GM12878 (cell line): ENCODE data around the gene CACHD1.

ENCODE experiments used
- EP300 ChIP-seq, 2 experiments: fragments of 150-350 bp in 1 of 2; IDR thresholded peaks; 2 replicates each; pipeline ENCODE4 v1.6.1; 2011 to 2012; ENCODE audit warnings: low read depth in 2 of 2, low read length in 2 of 2, borderline replicate concordance in 1 of 2, improper control_type of control experiment in 1 of 2, inconsistent platforms in 1 of 2; ENCODE audit not compliant: control insufficient read depth in 1 of 2
- GABPA ChIP-seq: IDR thresholded peaks from 2 replicates; pipeline ENCODE4 v1.6.1; 2014; ENCODE audit warnings: antibody characterized with exemption, low read depth, mild to moderate bottlenecking, inconsistent platforms
- HCFC1 ChIP-seq: fragments of 150-350 bp; IDR thresholded peaks from 2 replicates; pipeline ENCODE4 v1.6.1; 2014; ENCODE audit warnings: low read length
- JUND ChIP-seq: IDR thresholded peaks from 2 replicates; pipeline ENCODE4 v1.6.1; 2012; ENCODE audit warnings: low read depth, mild to moderate bottlenecking, low read length, improper control_type of control experiment, moderate library complexity
- KDM1A ChIP-seq: fragments of 200-600 bp; sonication (generic); IDR thresholded peaks from 2 replicates; pipeline ENCODE4 v1.6.1; 2016; ENCODE audit warnings: borderline replicate concordance
- POLR2AphosphoS5 ChIP-seq: IDR thresholded peaks from 2 replicates; pipeline ENCODE4 v1.6.1; 2011; ENCODE audit warnings: mild to moderate bottlenecking, low read length, inconsistent platforms
- RELA ChIP-seq: fragments of 450-650 bp; IDR thresholded peaks from 2 replicates; pipeline ENCODE4 v1.8.0; 2014; ENCODE audit warnings: borderline replicate concordance; ENCODE audit not compliant: partially characterized antibody
- SMC3 ChIP-seq: IDR thresholded peaks from 2 replicates; pipeline ENCODE4 v1.6.1; 2011; ENCODE audit warnings: low read length, improper control_type of control experiment, borderline replicate concordance
- SRF ChIP-seq, 2 experiments: IDR thresholded peaks; 2 replicates each; pipeline ENCODE4 v1.6.1; 2011; ENCODE audit warnings: low read depth in 2 of 2, low read length in 2 of 2, mild to moderate bottlenecking in 1 of 2, moderate library complexity in 1 of 2
- TAF1 ChIP-seq: IDR thresholded peaks from 2 replicates; pipeline ENCODE4 v1.6.1; 2011; ENCODE audit warnings: mild to moderate bottlenecking, low read depth, low read length, borderline replicate concordance
- ZNF207 ChIP-seq: fragments of 450-650 bp; IDR thresholded peaks from 2 replicates; pipeline ENCODE4 v1.6.1; 2014; ENCODE audit warnings: antibody characterized with exemption, mild to moderate bottlenecking, borderline replicate concordance
- TF ChIP-seq, protein P1 (sequence below), 3 experiments: IDR thresholded peaks in 2 of 3; conservative IDR thresholded peaks in 1 of 3; 2 replicates each; pipeline ENCODE4 v1.5.1; 2011; ENCODE audit warnings: low read depth in 3 of 3, low read length in 3 of 3, mild to moderate bottlenecking in 3 of 3, control low read depth in 2 of 3, moderate library complexity in 2 of 3, inconsistent platforms in 1 of 3, mixed read lengths in 1 of 3; ENCODE audit not compliant: control insufficient read depth in 2 of 3, insufficient read depth in 1 of 3; ENCODE audit errors: extremely low read depth in 1 of 3
- TF ChIP-seq, protein P2 (sequence below): fragments of 450-650 bp; IDR thresholded peaks from 2 replicates; pipeline ENCODE4 v1.6.1; 2014; ENCODE audit warnings: mild to moderate bottlenecking

GRCh38 chr1:64542118-64542517, 72.2 kb downstream of the CACHD1 start:
- no peak for TF ChIP-seq SMC3
- no peak for TF ChIP-seq SRF (IDR thresholded peaks at IDR 0.05; ENCODE audit: low read depth in 2 of 2, low read length in 2 of 2)
- TF ChIP-seq, protein P1, sequence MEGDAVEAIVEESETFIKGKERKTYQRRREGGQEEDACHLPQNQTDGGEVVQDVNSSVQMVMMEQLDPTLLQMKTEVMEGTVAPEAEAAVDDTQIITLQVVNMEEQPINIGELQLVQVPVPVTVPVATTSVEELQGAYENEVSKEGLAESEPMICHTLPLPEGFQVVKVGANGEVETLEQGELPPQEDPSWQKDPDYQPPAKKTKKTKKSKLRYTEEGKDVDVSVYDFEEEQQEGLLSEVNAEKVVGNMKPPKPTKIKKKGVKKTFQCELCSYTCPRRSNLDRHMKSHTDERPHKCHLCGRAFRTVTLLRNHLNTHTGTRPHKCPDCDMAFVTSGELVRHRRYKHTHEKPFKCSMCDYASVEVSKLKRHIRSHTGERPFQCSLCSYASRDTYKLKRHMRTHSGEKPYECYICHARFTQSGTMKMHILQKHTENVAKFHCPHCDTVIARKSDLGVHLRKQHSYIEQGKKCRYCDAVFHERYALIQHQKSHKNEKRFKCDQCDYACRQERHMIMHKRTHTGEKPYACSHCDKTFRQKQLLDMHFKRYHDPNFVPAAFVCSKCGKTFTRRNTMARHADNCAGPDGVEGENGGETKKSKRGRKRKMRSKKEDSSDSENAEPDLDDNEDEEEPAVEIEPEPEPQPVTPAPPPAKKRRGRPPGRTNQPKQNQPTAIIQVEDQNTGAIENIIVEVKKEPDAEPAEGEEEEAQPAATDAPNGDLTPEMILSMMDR (IDR thresholded peaks at IDR 0.05 in 2 of 3, conservative IDR thresholded peaks at IDR 0.05 in 1 of 3; ENCODE audit: control insufficient read depth in 2 of 3, extremely low read depth in 1 of 3, insufficient read depth in 1 of 3, low read depth in 3 of 3, low read length in 3 of 3), result no peak
- no peak for TF ChIP-seq TAF1
- TF ChIP-seq HCFC1, result no peak
- no peak for TF ChIP-seq POLR2AphosphoS5
- no peak for TF ChIP-seq ZNF207
- TF ChIP-seq KDM1A, result no peak
- no peak for TF ChIP-seq EP300 (IDR thresholded peaks at IDR 0.05; ENCODE audit: borderline replicate concordance in 1 of 2, control insufficient read depth in 1 of 2, low read depth in 2 of 2, low read length in 2 of 2)
- no peak for TF ChIP-seq RELA
- TF ChIP-seq GABPA, result no peak
- TF ChIP-seq, protein P2, sequence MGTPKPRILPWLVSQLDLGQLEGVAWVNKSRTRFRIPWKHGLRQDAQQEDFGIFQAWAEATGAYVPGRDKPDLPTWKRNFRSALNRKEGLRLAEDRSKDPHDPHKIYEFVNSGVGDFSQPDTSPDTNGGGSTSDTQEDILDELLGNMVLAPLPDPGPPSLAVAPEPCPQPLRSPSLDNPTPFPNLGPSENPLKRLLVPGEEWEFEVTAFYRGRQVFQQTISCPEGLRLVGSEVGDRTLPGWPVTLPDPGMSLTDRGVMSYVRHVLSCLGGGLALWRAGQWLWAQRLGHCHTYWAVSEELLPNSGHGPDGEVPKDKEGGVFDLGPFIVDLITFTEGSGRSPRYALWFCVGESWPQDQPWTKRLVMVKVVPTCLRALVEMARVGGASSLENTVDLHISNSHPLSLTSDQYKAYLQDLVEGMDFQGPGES, result no peak
- no peak for TF ChIP-seq JUND
